Osteoblast (primary cell): ENCODE measurements around the gene DDIT4. TPM values are rescaled to one million over a fixed set of nuclear protein-coding genes. Genes with fewer than 3 reads are reported as not detected.

ENCODE experiments used
- DNase-seq: peaks from one replicate; pipeline ENCODE4 v3.0.0; 2011; ENCODE audit warnings: low spot score, mixed read lengths; ENCODE audit not compliant: insufficient read length; ENCODE audit errors: missing footprints
- H2AFZ ChIP-seq: 2 replicates; pipeline ENCODE4 v1.6.0; 2011; ENCODE audit warnings: mild to moderate bottlenecking, low read length
- H3K27ac ChIP-seq: 2 replicates; pipeline ENCODE4 v1.5.1; 2011; ENCODE audit warnings: mild to moderate bottlenecking, low read depth, low read length, moderate library complexity
- H3K27me3 ChIP-seq: 2 replicates; pipeline ENCODE4 v1.6.0; 2012; ENCODE audit warnings: mild to moderate bottlenecking, control low read depth, inconsistent platforms, low read length, moderate library complexity; ENCODE audit not compliant: insufficient read depth
- H3K36me3 ChIP-seq: 2 replicates; pipeline ENCODE4 v1.5.1; 2011; ENCODE audit warnings: mild to moderate bottlenecking, low read length, control low read depth, moderate library complexity; ENCODE audit not compliant: insufficient read depth
- H3K4me1 ChIP-seq: 2 replicates; pipeline ENCODE4 v1.5.1; 2011; ENCODE audit warnings: mild to moderate bottlenecking, low read length, control low read depth, moderate library complexity; ENCODE audit not compliant: insufficient read depth
- H3K4me2 ChIP-seq: 2 replicates; pipeline ENCODE4 v1.6.0; 2011; ENCODE audit warnings: mild to moderate bottlenecking, low read length; ENCODE audit not compliant: insufficient read depth
- H3K4me3 ChIP-seq: fragments of 200-600 bp; sonication (generic); 3 replicates; pipeline ENCODE4 v1.5.1; 2012; ENCODE audit warnings: mild to moderate bottlenecking, low read length, inconsistent platforms; ENCODE audit not compliant: insufficient read depth
- H3K79me2 ChIP-seq: 2 replicates; pipeline ENCODE4 v1.6.0; 2012; ENCODE audit warnings: mild to moderate bottlenecking, low read length, control low read depth, inconsistent platforms; ENCODE audit not compliant: insufficient read depth
- H3K9me3 ChIP-seq: 2 replicates; pipeline ENCODE4 v1.5.1; 2011; ENCODE audit warnings: low read depth, low read length, control low read depth
- H4K20me1 ChIP-seq: 2 replicates; pipeline ENCODE4 v1.6.0; 2012; ENCODE audit warnings: mild to moderate bottlenecking, low read length, control low read depth; ENCODE audit not compliant: insufficient read depth
- total RNA-seq: library from RNA; depleted of rRNA; stranded (reverse); fragments of >200 nt; gene quantifications from 2 replicates; pipeline ENCODE4 v1.2.3, GENCODE V29; 2012
- TF ChIP-seq, protein P1 (sequence below): IDR thresholded peaks from 2 replicates; pipeline ENCODE4 v1.5.1; 2011; ENCODE audit warnings: mild to moderate bottlenecking, low read depth, low read length, moderate library complexity; ENCODE audit errors: extremely low read depth

The DDIT4 gene
- total RNA-seq, 1 donor, result 522 TPM

DNA sequence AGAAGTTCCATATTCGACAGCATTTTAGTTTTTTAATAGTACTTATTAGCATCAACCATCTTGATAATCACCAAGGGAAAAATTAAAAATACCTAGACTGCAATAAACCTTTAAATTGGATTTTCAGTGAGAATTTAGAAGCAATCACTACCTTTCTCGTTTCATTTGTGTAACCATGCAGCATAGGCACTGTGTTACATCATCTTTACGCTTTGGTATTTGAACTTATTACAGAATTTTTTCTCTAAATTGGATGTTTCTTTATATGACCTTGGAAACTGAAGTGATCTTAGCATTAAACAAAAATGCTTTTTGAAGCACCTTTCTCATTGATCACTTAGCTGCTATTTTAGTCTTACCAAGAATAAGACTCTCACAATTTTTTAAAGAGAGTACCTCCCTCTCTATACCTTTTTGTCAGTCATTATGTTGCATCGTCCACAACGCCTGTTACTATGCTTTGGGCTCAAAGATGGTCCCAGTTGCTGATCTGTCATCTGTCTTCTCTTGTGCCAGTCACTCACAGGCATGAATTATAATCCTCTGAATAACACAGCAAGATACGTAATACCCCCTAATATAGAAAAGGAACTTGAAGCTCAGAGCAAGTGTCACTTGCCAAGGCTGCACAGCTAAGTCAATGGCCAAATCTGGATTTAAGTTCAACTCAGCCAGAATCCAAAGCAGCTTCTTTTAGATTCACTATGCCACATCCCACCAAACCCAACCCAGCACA, 38.0 kb upstream of the DDIT4 start:
- Histone ChIP-seq H3K27me3 (no peaks in the 10 kb centered on the region), H2AFZ (no peak overlapping the region), H4K20me1 (no peaks in the 10 kb centered on the region), H3K4me3 (no peak overlapping the region), H3K79me2 (no peaks in the 10 kb centered on the region), H3K36me3 (peaks cover 24% of the 10 kb centered on the region), H3K4me1 (no peaks in the 10 kb centered on the region), H3K9me3 (no peaks in the 10 kb centered on the region), H3K4me2 (no peak overlapping the region), H3K27ac (no peak overlapping the region)
- no peak for DNase-seq
- TF ChIP-seq, protein P1, sequence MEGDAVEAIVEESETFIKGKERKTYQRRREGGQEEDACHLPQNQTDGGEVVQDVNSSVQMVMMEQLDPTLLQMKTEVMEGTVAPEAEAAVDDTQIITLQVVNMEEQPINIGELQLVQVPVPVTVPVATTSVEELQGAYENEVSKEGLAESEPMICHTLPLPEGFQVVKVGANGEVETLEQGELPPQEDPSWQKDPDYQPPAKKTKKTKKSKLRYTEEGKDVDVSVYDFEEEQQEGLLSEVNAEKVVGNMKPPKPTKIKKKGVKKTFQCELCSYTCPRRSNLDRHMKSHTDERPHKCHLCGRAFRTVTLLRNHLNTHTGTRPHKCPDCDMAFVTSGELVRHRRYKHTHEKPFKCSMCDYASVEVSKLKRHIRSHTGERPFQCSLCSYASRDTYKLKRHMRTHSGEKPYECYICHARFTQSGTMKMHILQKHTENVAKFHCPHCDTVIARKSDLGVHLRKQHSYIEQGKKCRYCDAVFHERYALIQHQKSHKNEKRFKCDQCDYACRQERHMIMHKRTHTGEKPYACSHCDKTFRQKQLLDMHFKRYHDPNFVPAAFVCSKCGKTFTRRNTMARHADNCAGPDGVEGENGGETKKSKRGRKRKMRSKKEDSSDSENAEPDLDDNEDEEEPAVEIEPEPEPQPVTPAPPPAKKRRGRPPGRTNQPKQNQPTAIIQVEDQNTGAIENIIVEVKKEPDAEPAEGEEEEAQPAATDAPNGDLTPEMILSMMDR, result no peak

DNA sequence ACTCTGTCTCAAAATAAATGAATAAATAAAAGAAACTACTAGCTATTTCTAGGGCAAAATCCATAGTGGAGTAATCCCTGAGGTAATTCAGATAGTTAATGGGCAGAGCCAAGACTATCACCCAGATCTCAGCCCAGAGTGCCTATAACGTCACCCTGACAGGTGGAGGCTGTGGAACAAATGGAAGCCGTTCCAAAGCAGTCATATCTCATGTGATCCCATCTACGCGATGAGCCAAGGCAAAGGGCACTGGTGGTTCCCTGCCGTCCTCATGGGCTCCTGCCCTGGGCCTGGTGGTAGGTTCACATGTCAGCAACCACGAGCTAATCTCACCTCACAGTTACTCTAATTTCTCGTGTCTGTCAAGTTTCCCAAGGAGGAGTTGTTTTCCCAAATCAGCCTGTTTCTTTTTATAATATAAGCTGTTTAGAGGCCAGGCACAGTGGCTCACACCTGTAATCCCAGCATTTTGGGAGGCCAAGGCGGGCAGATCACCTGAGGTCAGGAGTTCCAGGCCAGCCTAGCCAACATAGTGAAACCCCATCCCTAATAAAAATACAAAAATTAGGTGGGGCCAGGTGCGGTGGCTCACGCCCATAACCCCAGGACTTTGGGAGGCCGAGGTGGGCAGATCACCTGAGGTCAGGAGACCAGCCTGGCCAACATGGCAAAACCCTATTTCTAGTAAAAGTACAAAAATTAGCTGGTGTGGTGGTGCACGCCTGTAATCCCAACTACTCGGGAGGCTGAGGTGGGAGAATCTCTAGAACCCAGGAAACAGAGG, 35.1 kb upstream of the DDIT4 start:
- Histone ChIP-seq H3K79me2 (no peaks in the 10 kb centered on the region), H3K4me1 (peaks cover 11% of the 10 kb centered on the region), H3K27ac (no peak overlapping the region), H3K36me3 (peaks cover 11% of the 10 kb centered on the region), H3K4me2 (no peak overlapping the region), H3K9me3 (no peaks in the 10 kb centered on the region), H2AFZ (no peak overlapping the region), H3K4me3 (no peak overlapping the region), H4K20me1 (no peaks in the 10 kb centered on the region), H3K27me3 (no peaks in the 10 kb centered on the region)
- TF ChIP-seq, protein P1, result no peak
- DNase-seq, result no peak

DNA sequence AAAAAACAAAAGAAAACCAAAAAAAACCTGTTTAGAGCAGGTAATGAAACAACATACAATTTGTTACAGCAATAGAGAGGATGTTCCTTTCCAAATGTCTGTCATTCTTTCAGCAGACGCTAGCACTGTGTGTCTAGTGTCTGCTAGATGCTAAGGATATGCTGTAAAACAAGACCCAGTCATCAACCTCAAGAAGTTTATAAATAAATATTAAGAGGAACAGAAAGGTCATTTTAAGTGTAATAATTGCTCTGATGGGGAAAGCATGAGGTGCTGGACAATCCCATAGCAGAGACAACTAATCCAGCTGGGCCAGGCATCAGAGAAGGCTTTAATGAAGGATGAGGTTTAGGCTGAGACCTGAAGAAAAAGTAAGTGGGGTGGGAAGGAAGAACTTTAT, 34.3 kb upstream of the DDIT4 start:
- DNase-seq, result no peak
- TF ChIP-seq, protein P1, result no peak
- Histone ChIP-seq H3K79me2 (no peaks in the 10 kb centered on the region), H2AFZ (no peak overlapping the region), H4K20me1 (no peaks in the 10 kb centered on the region), H3K4me3 (no peak overlapping the region), H3K27me3 (no peaks in the 10 kb centered on the region), H3K27ac (no peak overlapping the region), H3K4me1 (peaks cover 19% of the 10 kb centered on the region), H3K9me3 (no peaks in the 10 kb centered on the region), H3K36me3 (peaks cover 5% of the 10 kb centered on the region), H3K4me2 (no peak overlapping the region)

DNA sequence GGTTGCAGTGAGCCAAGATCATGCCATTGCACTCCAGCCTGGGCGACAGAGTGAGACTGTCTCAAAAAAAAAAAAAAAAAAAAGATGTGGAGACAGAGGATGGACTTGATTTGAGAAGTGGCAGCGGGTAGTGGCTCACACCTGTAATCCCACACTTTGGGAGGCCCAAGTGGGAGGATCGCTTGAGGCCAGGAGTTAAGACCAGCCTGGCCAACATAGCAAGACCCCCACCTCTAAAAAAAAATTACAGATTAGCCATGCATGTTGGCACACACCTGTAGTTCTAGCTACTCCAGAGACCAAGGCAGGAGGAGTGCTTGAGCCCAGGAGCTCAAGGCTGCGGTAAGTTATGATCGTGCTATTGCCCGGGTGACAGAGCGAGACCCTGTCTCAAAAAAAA, 33.4 kb upstream of the DDIT4 start:
- H3K4me2 ChIP-seq, result no peak overlapping the region
- H2AFZ ChIP-seq, result no peak overlapping the region
- no peak for DNase-seq
- H3K4me1 ChIP-seq, result peaks cover 27% of the 10 kb centered on the region
- H4K20me1 ChIP-seq, result no peaks in the 10 kb centered on the region
- H3K4me3 ChIP-seq, result no peak overlapping the region
- H3K79me2 ChIP-seq, result no peaks in the 10 kb centered on the region
- no peak overlapping the region for H3K27ac ChIP-seq
- no peaks in the 10 kb centered on the region for H3K36me3 ChIP-seq
- no peaks in the 10 kb centered on the region for H3K9me3 ChIP-seq
- TF ChIP-seq, protein P1, result no peak
- no peaks in the 10 kb centered on the region for H3K27me3 ChIP-seq
